ENCODE results near the gene C15orf39. TPM values are rescaled to one million over a fixed set of nuclear protein-coding genes. Genes with fewer than 3 reads are reported as not detected.

Gene C15orf39
- total RNA-seq, 4 donors from 2014 or later: 1.6 to 3.8 (median 2.6) TPM

DNA sequence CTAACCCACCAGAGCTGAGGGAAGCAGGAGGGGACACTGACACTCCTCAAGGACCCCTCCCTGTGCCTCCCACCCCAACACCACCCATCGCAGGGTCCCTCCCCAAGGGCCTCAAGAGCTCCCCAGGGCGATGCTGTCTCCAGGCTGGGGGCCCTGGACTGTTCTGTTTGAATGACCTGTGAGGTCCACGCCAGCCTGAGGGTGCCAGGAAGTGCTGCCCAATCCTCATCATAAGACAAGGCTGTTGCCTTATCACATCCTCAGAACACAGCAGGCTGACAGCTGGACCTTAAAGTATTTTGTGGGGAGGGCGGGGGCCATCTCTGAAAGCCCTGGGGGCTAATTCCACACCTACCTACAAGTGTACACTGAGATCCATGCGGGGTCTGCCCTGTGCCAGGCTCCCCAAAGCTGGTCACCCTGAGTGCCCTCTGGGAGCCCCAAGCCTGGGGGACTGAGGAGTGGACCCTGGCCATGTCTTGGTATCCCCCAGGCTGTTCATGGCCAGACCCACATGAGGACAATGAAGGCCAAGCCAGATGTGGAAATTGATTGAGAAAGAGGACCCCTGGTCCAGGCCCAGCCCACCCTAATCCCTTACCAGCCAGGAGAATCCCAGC lies 32.6 kb downstream of the C15orf39 start:
- DNase-seq (no peak), ATAC-seq (no peak)
- Histone ChIP-seq H3K27ac (no peak overlapping the region), H3K9me3 (no peaks in the 10 kb centered on the region), H3K36me3 (no peaks in the 10 kb centered on the region), H3K27me3 (peaks cover 0 to 5% (median 2%) of the 10 kb centered on the region in 3 donors), H3K4me3 (no peak overlapping the region), H3K4me1 (no peaks in the 10 kb centered on the region)
- no peak for TF ChIP-seq POLR2A (IDR thresholded peaks at IDR 0.05)
- TF ChIP-seq, protein P1, sequence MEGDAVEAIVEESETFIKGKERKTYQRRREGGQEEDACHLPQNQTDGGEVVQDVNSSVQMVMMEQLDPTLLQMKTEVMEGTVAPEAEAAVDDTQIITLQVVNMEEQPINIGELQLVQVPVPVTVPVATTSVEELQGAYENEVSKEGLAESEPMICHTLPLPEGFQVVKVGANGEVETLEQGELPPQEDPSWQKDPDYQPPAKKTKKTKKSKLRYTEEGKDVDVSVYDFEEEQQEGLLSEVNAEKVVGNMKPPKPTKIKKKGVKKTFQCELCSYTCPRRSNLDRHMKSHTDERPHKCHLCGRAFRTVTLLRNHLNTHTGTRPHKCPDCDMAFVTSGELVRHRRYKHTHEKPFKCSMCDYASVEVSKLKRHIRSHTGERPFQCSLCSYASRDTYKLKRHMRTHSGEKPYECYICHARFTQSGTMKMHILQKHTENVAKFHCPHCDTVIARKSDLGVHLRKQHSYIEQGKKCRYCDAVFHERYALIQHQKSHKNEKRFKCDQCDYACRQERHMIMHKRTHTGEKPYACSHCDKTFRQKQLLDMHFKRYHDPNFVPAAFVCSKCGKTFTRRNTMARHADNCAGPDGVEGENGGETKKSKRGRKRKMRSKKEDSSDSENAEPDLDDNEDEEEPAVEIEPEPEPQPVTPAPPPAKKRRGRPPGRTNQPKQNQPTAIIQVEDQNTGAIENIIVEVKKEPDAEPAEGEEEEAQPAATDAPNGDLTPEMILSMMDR (IDR thresholded peaks at IDR 0.05 in 4 of 5, conservative IDR thresholded peaks at IDR 0.05 in 1 of 5): no peak
- in situ Hi-C loops (cut with MboI; ENCODE audit: low sequenced_read_pairs in 4 of 4): no loop called here
- intact Hi-C loops (cut with DNase I; ENCODE audit: low total_unique reads): loop anchor here (10.0 kb wide), 1 partner anchor 90 kb away; no protein-coding TSS in a partner anchor

DNA sequence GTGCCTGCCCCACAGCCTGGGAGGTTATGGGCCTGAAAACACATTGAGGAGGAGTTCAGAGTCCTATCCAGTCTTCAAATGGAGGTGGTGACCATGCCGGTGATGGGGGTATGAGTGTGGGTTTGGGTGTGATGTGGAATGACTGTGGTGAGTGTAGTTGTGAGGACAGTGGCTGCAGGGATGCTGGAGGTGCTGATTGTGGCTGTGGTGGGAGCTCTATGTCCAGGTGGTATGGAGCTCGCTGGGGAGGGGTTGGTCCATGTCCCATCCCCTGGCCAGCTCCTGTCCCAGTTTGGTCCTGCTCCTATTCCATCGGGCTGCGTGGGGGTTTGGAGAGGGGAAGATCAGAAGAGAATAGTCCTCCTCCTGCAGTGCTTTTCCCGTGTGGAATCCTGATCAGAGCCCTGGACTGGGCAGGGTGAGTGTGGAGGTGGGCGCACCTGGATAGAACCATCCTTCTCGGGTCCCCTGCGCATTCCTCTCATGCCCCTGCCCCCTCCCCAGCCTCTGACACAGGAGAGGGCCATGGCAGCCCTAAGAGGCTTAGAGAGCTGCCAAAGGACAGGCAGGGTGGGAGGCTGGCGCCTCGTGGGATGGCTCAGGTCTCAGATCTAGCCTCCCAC lies 33.5 kb downstream of the C15orf39 start:
- peaks cover 0 to 7% (median 2%) of the 10 kb centered on the region in 3 donors for H3K27me3 ChIP-seq
- no peak for DNase-seq
- in situ Hi-C loops (cut with MboI; ENCODE audit: low sequenced_read_pairs in 4 of 4) (no loop called here), intact Hi-C loops (cut with DNase I; ENCODE audit: low total_unique reads) (loop anchor here (10.0 kb wide), 1 partner anchor 90 kb away; no protein-coding TSS in a partner anchor)
- H3K4me1 ChIP-seq: no peaks in the 10 kb centered on the region
- H3K27ac ChIP-seq: no peak overlapping the region
- no peak for ATAC-seq
- TF ChIP-seq, protein P1 (IDR thresholded peaks at IDR 0.05 in 4 of 5, conservative IDR thresholded peaks at IDR 0.05 in 1 of 5): no peak
- no peak for TF ChIP-seq POLR2A (IDR thresholded peaks at IDR 0.05)
- no peaks in the 10 kb centered on the region for H3K9me3 ChIP-seq
- H3K36me3 ChIP-seq: no peaks in the 10 kb centered on the region
- no peak overlapping the region for H3K4me3 ChIP-seq

DNA sequence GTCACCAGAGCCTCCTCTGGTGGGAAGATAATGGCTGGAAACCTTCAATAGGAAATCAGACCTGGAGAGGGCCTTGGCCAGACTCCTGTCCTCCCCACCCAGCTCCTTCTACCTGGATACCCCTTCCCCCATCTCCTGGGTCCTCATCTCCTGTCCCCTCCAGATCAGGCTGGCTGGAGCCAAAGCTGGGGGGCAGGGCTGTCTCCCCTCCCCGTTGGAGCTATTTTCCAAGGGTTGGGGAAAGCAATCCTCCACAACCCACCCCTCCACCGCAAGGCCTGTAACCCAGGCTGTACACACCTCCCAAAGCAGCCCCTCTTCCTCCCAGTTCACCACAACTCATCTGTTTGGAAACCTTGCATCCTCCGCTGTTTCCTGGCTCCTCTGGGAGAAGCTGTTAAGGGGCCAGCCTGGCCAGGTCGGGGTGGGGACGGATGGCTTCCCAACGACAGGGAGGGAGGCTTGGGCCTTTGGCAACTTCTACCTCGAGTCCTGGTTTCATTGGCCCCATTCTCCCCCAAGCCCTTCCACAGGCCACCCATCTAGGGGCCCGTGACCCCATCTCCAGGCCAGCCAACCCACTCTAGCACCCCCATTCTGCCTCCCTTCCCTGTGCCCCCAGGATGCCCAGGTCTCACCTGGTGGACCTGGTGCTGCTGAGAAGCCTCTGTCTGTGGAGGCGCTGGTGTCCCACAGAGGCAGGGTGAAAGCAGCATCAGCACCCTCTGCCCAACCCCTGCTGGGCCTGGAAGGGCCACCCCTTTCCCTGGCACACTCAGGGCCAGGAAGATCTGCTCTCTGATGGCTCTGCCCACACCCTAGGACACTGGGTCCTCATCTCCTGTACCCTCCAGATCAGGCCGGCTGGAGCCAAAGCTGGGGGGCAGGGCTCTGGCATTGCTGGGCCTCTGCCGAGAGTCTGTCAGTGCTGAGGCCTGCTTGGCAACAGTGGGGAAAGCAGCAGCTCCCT lies 34.4 kb downstream of the C15orf39 start:
- TF ChIP-seq POLR2A (IDR thresholded peaks at IDR 0.05): no peak
- ATAC-seq: no peak
- Histone ChIP-seq H3K27ac (no peak overlapping the region), H3K4me3 (no peak overlapping the region), H3K27me3 (peaks cover 0 to 7% (median 2%) of the 10 kb centered on the region in 3 donors), H3K9me3 (no peaks in the 10 kb centered on the region), H3K4me1 (no peaks in the 10 kb centered on the region), H3K36me3 (no peaks in the 10 kb centered on the region)
- intact Hi-C loops (cut with DNase I; ENCODE audit: low total_unique reads): loop anchor here (10.0 kb wide), 1 partner anchor 89 kb away; no protein-coding TSS in a partner anchor
- in situ Hi-C loops (cut with MboI; ENCODE audit: low sequenced_read_pairs in 4 of 4): no loop called here
- DNase-seq: no peak

DNA sequence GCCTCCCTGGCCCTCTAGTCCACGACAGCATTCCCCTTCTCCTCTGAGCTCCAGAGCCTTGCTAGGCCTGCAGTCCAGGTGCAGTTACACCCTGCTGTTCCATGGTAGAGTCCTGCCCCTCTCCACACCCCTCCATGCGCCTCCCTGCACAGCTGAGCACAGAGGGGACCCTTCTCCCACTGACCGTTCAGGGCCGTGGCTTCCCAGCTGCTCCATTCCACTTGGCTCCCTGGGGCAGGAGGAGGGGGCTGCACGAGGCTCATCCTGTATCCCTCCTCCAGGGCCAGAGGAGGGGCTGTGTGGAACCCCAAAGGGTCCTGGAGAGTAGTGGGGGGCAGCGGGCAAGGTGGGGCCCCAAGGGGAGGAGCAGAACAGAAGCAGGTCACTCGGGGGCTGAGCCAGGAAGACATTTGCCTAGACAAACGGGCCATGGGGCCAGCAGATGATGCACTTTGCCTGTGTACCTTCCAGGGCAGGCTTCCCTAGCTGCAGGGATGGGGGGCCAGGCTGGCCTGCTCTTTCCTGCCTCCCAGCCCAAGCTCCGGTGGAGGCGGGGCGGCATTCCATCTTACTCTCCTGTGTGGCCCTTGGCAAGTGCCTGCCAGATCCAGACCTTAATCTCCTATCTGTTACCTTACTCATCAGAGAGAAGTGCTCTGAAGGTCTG lies 35.8 kb downstream of the C15orf39 start:
- H3K27me3 ChIP-seq: peaks cover 0 to 7% (median 2%) of the 10 kb centered on the region in 3 donors
- no peaks in the 10 kb centered on the region for H3K9me3 ChIP-seq
- H3K4me1 ChIP-seq: no peaks in the 10 kb centered on the region
- no peak for ATAC-seq
- no peak for DNase-seq
- in situ Hi-C loops (cut with MboI; ENCODE audit: low sequenced_read_pairs in 4 of 4) (no loop called here), intact Hi-C loops (cut with DNase I; ENCODE audit: low total_unique reads) (loop anchor here (10.0 kb wide), 1 partner anchor 87 kb away; no protein-coding TSS in a partner anchor)
- no peaks in the 10 kb centered on the region for H3K36me3 ChIP-seq
- no peak overlapping the region for H3K27ac ChIP-seq
- no peak overlapping the region for H3K4me3 ChIP-seq
- TF ChIP-seq, protein P1 (IDR thresholded peaks at IDR 0.05 in 4 of 5, conservative IDR thresholded peaks at IDR 0.05 in 1 of 5): no peak
- TF ChIP-seq POLR2A (IDR thresholded peaks at IDR 0.05): no peak
